H1 (cell line): ENCODE data around the gene MGMT. TPM values are rescaled to one million over a fixed set of nuclear protein-coding genes. Genes with fewer than 3 reads are reported as not detected.

Experiments used
- CTCF ChIA-PET: fragments of 300-600 bp; sonication (Branson Sonifier 250); formaldehyde crosslinking; loops from one replicate; lab custom pipeline; 2021; ENCODE audit not compliant: partially characterized antibody; lab: Charles Lee
- POLR2A ChIA-PET: fragments of 300-600 bp; sonication (Branson Sonifier 250); formaldehyde crosslinking; loops from one replicate; lab custom pipeline; 2021; ENCODE audit warnings: inconsistent platforms; ENCODE audit not compliant: partially characterized antibody; lab: Charles Lee
- DNase-seq, 2 experiments: peaks; one replicate each; pipeline versions ENCODE4 v3.0.0 to v3.0.0-alpha.2; 2010 to 2022; ENCODE audit warnings: low spot score in 2 of 2, low read depth in 1 of 2, mixed read lengths in 1 of 2
- FAIRE-seq: peaks from 2 replicates; lab custom pipeline; 2011; peaks lifted over from hg19 to GRCh38; lab: Jason Lieb, UNC
- H2AFZ ChIP-seq: 2 replicates; pipeline ENCODE4 v1.8.1; 2012; ENCODE audit warnings: low read length, inconsistent platforms
- H2AK5ac ChIP-seq: 2 replicates; pipeline ENCODE4 v1.6.1; 2013; ENCODE audit warnings: low read depth, low read length
- H2BK120ac ChIP-seq: replicated peaks from 2 replicates; pipeline ENCODE3; 2013; ENCODE audit warnings: low read depth, low read length, inconsistent platforms
- H2BK12ac ChIP-seq: 2 replicates; pipeline ENCODE4 v1.6.1; 2013; ENCODE audit warnings: low read depth, low read length
- H2BK15ac ChIP-seq: 2 replicates; pipeline ENCODE4 v1.6.1; 2013; ENCODE audit warnings: low read length
- H2BK20ac ChIP-seq: 2 replicates; pipeline ENCODE4 v1.6.1; 2013; ENCODE audit warnings: low read length
- H2BK5ac ChIP-seq: 2 replicates; pipeline ENCODE4 v1.6.1; 2013; ENCODE audit warnings: low read depth, low read length
- H3K14ac ChIP-seq: 2 replicates; pipeline ENCODE4 v1.6.1; 2013; ENCODE audit warnings: inconsistent platforms; ENCODE audit not compliant: insufficient read length
- H3K18ac ChIP-seq: 2 replicates; pipeline ENCODE4 v1.6.1; 2013; ENCODE audit warnings: low read length; ENCODE audit errors: extremely low read depth
- H3K23ac ChIP-seq: 2 replicates; pipeline ENCODE4 v1.6.1; 2013; ENCODE audit warnings: inconsistent platforms; ENCODE audit not compliant: insufficient read length
- H3K23me2 ChIP-seq: 2 replicates; pipeline ENCODE4 v1.6.1; 2013; ENCODE audit warnings: low read depth, low read length
- H3K27ac ChIP-seq: 2 replicates; pipeline ENCODE4 v1.6.1; 2011; ENCODE audit warnings: low read depth, low read length, inconsistent platforms
- H3K27me3 ChIP-seq, 4 experiments: replicated peaks in 1 of 4; 1 replicate in 1 of 4; 2 replicates in 3 of 4; pipeline versions ENCODE4 v1.6.1 to v1.8.1; 2011 to 2013; ENCODE audit warnings: low read length in 3 of 4, mild to moderate bottlenecking in 3 of 4, inconsistent platforms in 2 of 4, mixed read lengths in 2 of 4, moderate library complexity in 1 of 4; ENCODE audit not compliant: control insufficient read depth in 3 of 4, insufficient read depth in 3 of 4; ENCODE audit errors: extremely low read depth in 1 of 4
- H3K36me3 ChIP-seq, 4 experiments: 2 replicates each; pipeline versions ENCODE4 v1.6.1 to v1.8.1; 2011 to 2013; ENCODE audit warnings: mild to moderate bottlenecking in 4 of 4, low read length in 3 of 4, moderate library complexity in 2 of 4, control low read depth in 1 of 4, inconsistent platforms in 1 of 4; ENCODE audit not compliant: insufficient read depth in 4 of 4, control insufficient read depth in 2 of 4
- H3K4ac ChIP-seq: replicated peaks from 2 replicates; pipeline ENCODE3; 2013; ENCODE audit warnings: low read length, low read depth, mixed read lengths, inconsistent platforms; ENCODE audit not compliant: insufficient read length
- H3K4me1 ChIP-seq, 4 experiments: replicated peaks in 1 of 4; 1 replicate in 1 of 4; 2 replicates in 3 of 4; pipeline versions ENCODE4 v1.6.1 to v1.8.1; 2011 to 2013; ENCODE audit warnings: low read length in 3 of 4, inconsistent platforms in 2 of 4, mixed read lengths in 1 of 4; ENCODE audit not compliant: insufficient read depth in 4 of 4, control insufficient read depth in 3 of 4
- H3K4me2 ChIP-seq, 2 experiments: 2 replicates each; pipeline versions ENCODE4 v1.6.1 to v1.8.1; 2011 to 2013; ENCODE audit warnings: low read depth in 2 of 2, low read length in 2 of 2, control low read depth in 1 of 2, inconsistent platforms in 1 of 2, mild to moderate bottlenecking in 1 of 2; ENCODE audit not compliant: insufficient read depth in 1 of 2
- H3K4me3 ChIP-seq, 4 experiments: fragments of 200-600, 300-600 bp in 1 of 4; sonication (generic), shearing (Covaris generic), sonication (Bioruptor Twin) in 1 of 4; 2 replicates each; pipeline versions ENCODE4 v1.5.1 to v1.8.1; 2011 to 2016; ENCODE audit warnings: low read length in 4 of 4, low read depth in 3 of 4, control low read depth in 2 of 4, inconsistent platforms in 2 of 4, mild to moderate bottlenecking in 2 of 4, mixed read lengths in 1 of 4, moderate library complexity in 1 of 4; ENCODE audit not compliant: insufficient read depth in 2 of 4; ENCODE audit errors: extremely low read depth in 1 of 4
- H3K56ac ChIP-seq: replicated peaks from 2 replicates; pipeline ENCODE3; 2013; ENCODE audit warnings: low read depth, mild to moderate bottlenecking, mixed read lengths, low read length, inconsistent platforms; ENCODE audit not compliant: insufficient read length
- H3K79me1 ChIP-seq: 2 replicates; pipeline ENCODE4 v1.6.1; 2013; ENCODE audit warnings: low read depth, low read length, control low read depth
- H3K79me2 ChIP-seq, 2 experiments: 2 replicates each; pipeline versions ENCODE4 v1.6.1 to v1.8.1; 2012 to 2013; ENCODE audit warnings: low read length in 2 of 2, mild to moderate bottlenecking in 2 of 2, inconsistent platforms in 1 of 2; ENCODE audit not compliant: insufficient read depth in 2 of 2, control insufficient read depth in 1 of 2
- H3K9ac ChIP-seq, 4 experiments: replicated peaks in 1 of 4; 1 replicate in 1 of 4; 2 replicates in 3 of 4; pipeline versions ENCODE4 v1.6.1 to v1.8.1; 2011 to 2013; ENCODE audit warnings: low read depth in 3 of 4, low read length in 3 of 4, control low read depth in 2 of 4, mild to moderate bottlenecking in 2 of 4, moderate library complexity in 2 of 4, inconsistent platforms in 1 of 4; ENCODE audit errors: extremely low read depth in 1 of 4
- H3K9me3 ChIP-seq, 2 experiments: 2 replicates each; pipeline versions ENCODE4 v1.6.1 to v1.8.1; 2012 to 2013; ENCODE audit warnings: mild to moderate bottlenecking in 2 of 2, moderate library complexity in 2 of 2, control low read depth in 1 of 2, inconsistent platforms in 1 of 2, low read depth in 1 of 2, low read length in 1 of 2, mixed read lengths in 1 of 2; ENCODE audit not compliant: insufficient read depth in 2 of 2
- H4K20me1 ChIP-seq, 2 experiments: replicated peaks in 1 of 2; 2 replicates each; pipeline versions ENCODE3 to v1.8.1; 2011 to 2013; ENCODE audit warnings: inconsistent platforms in 2 of 2, low read length in 2 of 2, mild to moderate bottlenecking in 1 of 2; ENCODE audit not compliant: insufficient read depth in 2 of 2, control insufficient read depth in 1 of 2
- H4K5ac ChIP-seq: 2 replicates; pipeline ENCODE4 v1.6.1; 2013; ENCODE audit warnings: low read length, low read depth, mixed read lengths, inconsistent platforms; ENCODE audit not compliant: insufficient read length
- H4K8ac ChIP-seq: 2 replicates; pipeline ENCODE4 v1.8.0; 2013; ENCODE audit warnings: mild to moderate bottlenecking, moderate library complexity, low read length, inconsistent platforms; ENCODE audit not compliant: insufficient read depth; ENCODE audit errors: extremely low read depth
- H4K91ac ChIP-seq: replicated peaks from 2 replicates; pipeline ENCODE3; 2013; ENCODE audit warnings: low read length, mixed read lengths, inconsistent platforms; ENCODE audit not compliant: insufficient read length
- BRCA1 ChIP-seq: IDR thresholded peaks from 2 replicates; pipeline ENCODE4 v1.6.1; 2012; ENCODE audit warnings: low read depth, low read length, improper control_type of control experiment
- CBX5 ChIP-seq: fragments of 300-800, 300-1000 bp; sonication (generic); IDR thresholded peaks from 2 replicates; pipeline ENCODE4 v1.7.1; 2016; ENCODE audit warnings: antibody characterized with exemption, low read length, low read depth
- CBX8 ChIP-seq: fragments of 300-800, 300-1000 bp; sonication (generic); IDR thresholded peaks from 2 replicates; pipeline ENCODE4 v1.7.1; 2016; ENCODE audit warnings: low read depth, low read length, borderline replicate concordance
- KDM4A ChIP-seq: IDR thresholded peaks from one replicate; pipeline ENCODE4 v1.7.1; 2012; ENCODE audit warnings: low read depth, mild to moderate bottlenecking, moderate library complexity, low read length, inconsistent platforms; ENCODE audit not compliant: severe bottlenecking
- TBP ChIP-seq: IDR thresholded peaks from 2 replicates; pipeline ENCODE4 v1.6.1; 2011; ENCODE audit warnings: low read depth, low read length, improper control_type of control experiment
- WGBS, 2 experiments: shearing (Covaris generic) in 1 of 2; methylation state at CpG; one replicate each; pipeline versions ENCODE4 v1.1.6 to v1.1.7; 2013 to 2015; ENCODE audit warnings: low lambda C conversion rate in 2 of 2, mixed read lengths in 2 of 2, inconsistent platforms in 1 of 2, low coverage in 1 of 2, missing lambda C conversion rate in 1 of 2; ENCODE audit not compliant: insufficient replicate concordance in 2 of 2, insufficient coverage in 1 of 2, insufficient read length in 1 of 2; ENCODE audit errors: extremely low coverage in 1 of 2, missing lambda C conversion rate in 1 of 2; 5-methylcytosine and 5-hydroxymethylcytosine counted together
- polyA plus RNA-seq, 7 experiments: library from polyadenylated mRNA; depleted of rRNA in 3 of 7; stranded (reverse) in 5 of 7; unstranded in 2 of 7; fragments of >200 nt in 5 of 7; fragments of 200-250 nt in 2 of 7; gene quantifications; 1 replicate in 5 of 7; 2 replicates in 1 of 7; 4 replicates in 1 of 7; pipeline versions ENCODE4 v1.2.1 to v1.2.3, GENCODE V29; 2011 to 2013; ENCODE audit warnings: missing spikeins in 2 of 7, mixed read lengths in 2 of 7
- total RNA-seq: library from RNA; stranded (reverse); fragmentation: NEBNext Ultra II Directional; extraction: Animal tissue kit (Norgen Biotek cat#: 25700); gene quantifications from 2 replicates; pipeline ENCODE4 v1.2.1, GENCODE V29; 2021

MGMT gene
- total and polyA plus RNA-seq, 2 of the 8 experiments (the other 6 are each of a cell fraction or from before 2014, with no cell fraction given): 9.9 to 10.7 TPM

DNA sequence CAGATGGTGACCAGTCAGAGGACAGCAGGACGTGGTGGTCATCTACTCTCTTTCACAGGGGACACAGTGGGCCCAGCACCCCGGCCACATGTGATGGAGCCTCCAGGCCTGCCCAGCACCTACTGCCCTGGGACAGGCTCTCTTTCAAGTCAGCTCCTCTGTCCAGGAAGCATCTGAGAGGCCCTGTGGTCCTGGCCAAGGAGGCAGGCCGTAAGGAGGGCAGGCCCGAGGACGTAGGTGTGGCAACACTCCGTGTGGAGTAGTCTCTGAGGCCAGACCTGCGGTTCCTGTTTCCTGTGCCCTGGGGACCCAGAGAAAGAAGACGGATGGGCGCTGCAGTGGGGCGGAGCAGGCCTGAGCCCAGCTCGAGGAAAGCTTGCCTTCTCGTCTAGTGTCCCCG is 317.9 kb downstream of the MGMT start:
- Histone ChIP-seq H4K91ac (no peak overlapping the region), H2BK20ac (no peak overlapping the region), H2AFZ (no peak overlapping the region), H2BK120ac (no peak overlapping the region), H2BK5ac (no peak overlapping the region), H3K14ac (no peak overlapping the region), H3K23ac (no peak overlapping the region), H2BK15ac (no peak overlapping the region), H3K4me3 (no peak overlapping the region), H3K27ac (no peak overlapping the region), H2BK12ac (no peak overlapping the region), H3K18ac (no peak overlapping the region), H3K4me2 (no peak overlapping the region), H4K8ac (no peak overlapping the region), H2AK5ac (no peak overlapping the region), H3K9me3 (no peaks in the 10 kb centered on the region), H3K23me2 (no peaks in the 10 kb centered on the region; the same call in 1 of the 2 replicates), H3K79me1 (no peaks in the 10 kb centered on the region), H3K27me3 (no peaks in the 10 kb centered on the region), H3K36me3 (no peaks in the 10 kb centered on the region), H3K56ac (no peak overlapping the region), H3K4ac (no peak overlapping the region), H3K4me1 (no peaks in the 10 kb centered on the region), H4K20me1 (peaks cover 0 to 1% of the 10 kb centered on the region in 2 experiments), H4K5ac (no peak overlapping the region), H3K79me2 (no peaks in the 10 kb centered on the region), H3K9ac (no peak overlapping the region)
- ChIA-PET POLR2A (no interaction called here), CTCF (interaction anchor here (1.6 to 3.1 kb wide), 3 partner anchors 17 to 186 kb away, joined by 6 to 10 read pairs (median 6); no protein-coding TSS in a partner anchor)
- DNase-seq (no peak), FAIRE-seq (no peak)
- TF ChIP-seq CBX5: no peak
- no peak for TF ChIP-seq BRCA1
- TF ChIP-seq CBX8: no peak
- no peak for TF ChIP-seq TBP
- no peak for TF ChIP-seq KDM4A
- 79% methylated on average over 13 of the region's 13 CpGs; no CpG with 5 or more reads in 1 of the 2 experiments for WGBS, 2 experiments
